ENCODE results near the gene CNTNAP2.

DNA sequence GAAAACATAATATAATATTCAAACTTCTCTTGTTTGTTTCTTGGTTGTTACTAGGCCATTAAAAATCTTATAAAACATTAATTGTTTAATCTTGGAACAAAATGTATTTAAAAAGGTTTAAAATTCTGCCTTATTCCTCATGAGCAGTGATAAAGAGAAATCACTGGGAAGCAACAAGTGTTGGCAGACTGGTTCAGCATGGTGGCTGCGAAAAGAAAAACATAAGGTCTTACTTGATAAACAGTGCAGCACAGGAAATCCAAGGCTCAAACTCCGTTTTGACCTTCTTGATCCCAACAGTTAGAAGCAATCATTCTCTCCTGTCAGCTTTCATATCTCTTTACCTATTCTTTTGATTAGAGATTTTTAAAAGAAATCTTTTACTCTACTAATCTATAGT lies 530.8 kb downstream of the CNTNAP2 start:
- TF ChIP-seq, protein P1, sequence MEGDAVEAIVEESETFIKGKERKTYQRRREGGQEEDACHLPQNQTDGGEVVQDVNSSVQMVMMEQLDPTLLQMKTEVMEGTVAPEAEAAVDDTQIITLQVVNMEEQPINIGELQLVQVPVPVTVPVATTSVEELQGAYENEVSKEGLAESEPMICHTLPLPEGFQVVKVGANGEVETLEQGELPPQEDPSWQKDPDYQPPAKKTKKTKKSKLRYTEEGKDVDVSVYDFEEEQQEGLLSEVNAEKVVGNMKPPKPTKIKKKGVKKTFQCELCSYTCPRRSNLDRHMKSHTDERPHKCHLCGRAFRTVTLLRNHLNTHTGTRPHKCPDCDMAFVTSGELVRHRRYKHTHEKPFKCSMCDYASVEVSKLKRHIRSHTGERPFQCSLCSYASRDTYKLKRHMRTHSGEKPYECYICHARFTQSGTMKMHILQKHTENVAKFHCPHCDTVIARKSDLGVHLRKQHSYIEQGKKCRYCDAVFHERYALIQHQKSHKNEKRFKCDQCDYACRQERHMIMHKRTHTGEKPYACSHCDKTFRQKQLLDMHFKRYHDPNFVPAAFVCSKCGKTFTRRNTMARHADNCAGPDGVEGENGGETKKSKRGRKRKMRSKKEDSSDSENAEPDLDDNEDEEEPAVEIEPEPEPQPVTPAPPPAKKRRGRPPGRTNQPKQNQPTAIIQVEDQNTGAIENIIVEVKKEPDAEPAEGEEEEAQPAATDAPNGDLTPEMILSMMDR (IDR thresholded peaks at IDR 0.05), result no peak
- no peak for TF ChIP-seq POLR2A (IDR thresholded peaks at IDR 0.05)
